K562 (cell line): Measurements from ENCODE around the gene P2RX1. TPM values are rescaled to one million over a fixed set of nuclear protein-coding genes. Genes with fewer than 3 reads are reported as not detected.

ENCODE experiments used
- ATAC-seq: fragments of 200-7000 bp; cut with Tn5 transposase; 3 replicates; pipeline ENCODE4 v1.9.1; 2020; ENCODE audit warnings: moderate library complexity
- BruUV-seq: library from RNA; stranded (reverse); fragments of 400-500 nt; replicated peaks from 2 replicates; lab custom pipeline; 2021; lab: Mats Ljungman, UMichigan
- CTCF ChIA-PET: fragments of 300-600 bp; formaldehyde crosslinking; extraction: SDS; loops from one replicate; lab custom pipeline; 2021; ENCODE audit warnings: low intra/inter-chr PET ratio; lab: Yijun Ruan, JAX
- POLR2A ChIA-PET: fragments of 300-600, 350-650 bp; sonication (Branson Sonifier 250); formaldehyde crosslinking; extraction: SDS; loops from one replicate; lab custom pipeline; 2021; ENCODE audit warnings: antibody characterized with exemption, inconsistent platforms; lab: Yijun Ruan, JAX
- DNase-seq, 4 experiments: peaks; one replicate each; pipeline versions ENCODE4 v3.0.0 to v3.0.0-alpha.2; 2011 to 2018; ENCODE audit warnings: low spot score in 3 of 4, mixed read lengths in 3 of 4; ENCODE audit errors: extremely low read depth in 1 of 4
- FAIRE-seq: peaks from 2 replicates; lab custom pipeline; 2011; peaks lifted over from hg19 to GRCh38; lab: Jason Lieb, UNC
- H2AFZ ChIP-seq: 2 replicates; pipeline ENCODE4 v1.6.0; 2011; ENCODE audit warnings: low read depth, low read length, control low read depth, inconsistent platforms
- H3K27ac ChIP-seq: fragments of 200-600 bp; 3 replicates; pipeline ENCODE4 v1.8.0; 2011; ENCODE audit warnings: low read depth, mild to moderate bottlenecking, control low read depth, inconsistent platforms, low read length, moderate library complexity, mixed read lengths; ENCODE audit errors: extremely low read depth
- H3K27me3 ChIP-seq, 2 experiments: fragments of 300-600 bp in 1 of 2; 2 replicates in 1 of 2; 3 replicates in 1 of 2; pipeline versions ENCODE4 v1.6.0 to v1.8.0; 2011; ENCODE audit warnings: inconsistent platforms in 2 of 2, low read length in 2 of 2, mild to moderate bottlenecking in 1 of 2, mixed read lengths in 1 of 2, moderate library complexity in 1 of 2; ENCODE audit not compliant: control insufficient read depth in 2 of 2, insufficient read depth in 2 of 2
- H3K36me3 ChIP-seq: fragments of 300-600 bp; 3 replicates; pipeline ENCODE4 v1.8.0; 2011; ENCODE audit warnings: mild to moderate bottlenecking, low read length, inconsistent platforms; ENCODE audit not compliant: control insufficient read depth, insufficient read depth
- H3K4me1 ChIP-seq, 2 experiments: fragments of 200-600 bp in 1 of 2; replicated peaks in 1 of 2; 2 replicates in 1 of 2; 3 replicates in 1 of 2; pipeline versions ENCODE4 v1.5.1 to v1.8.0; 2011; ENCODE audit warnings: inconsistent platforms in 2 of 2, low read length in 2 of 2, mild to moderate bottlenecking in 1 of 2, mixed read lengths in 1 of 2, moderate library complexity in 1 of 2; ENCODE audit not compliant: control insufficient read depth in 2 of 2, insufficient read depth in 2 of 2
- H3K4me2 ChIP-seq: 2 replicates; pipeline ENCODE4 v1.6.1; 2011; ENCODE audit warnings: low read length, control low read depth, inconsistent platforms, mixed read lengths; ENCODE audit not compliant: insufficient read depth
- H3K4me3 ChIP-seq: fragments of 200-600 bp; sonication (generic), shearing (Covaris generic); 2 replicates; pipeline ENCODE4 v1.5.1; 2016; ENCODE audit warnings: control low read depth, inconsistent platforms
- H3K79me2 ChIP-seq: fragments of 200-600 bp; 3 replicates; pipeline ENCODE4 v1.8.0; 2011; ENCODE audit warnings: low read length, inconsistent platforms; ENCODE audit not compliant: control insufficient read depth, insufficient read depth
- H3K9ac ChIP-seq, 2 experiments: 2 replicates each; pipeline versions ENCODE4 v1.6.0 to v1.6.1; 2011; ENCODE audit warnings: low read depth in 2 of 2, low read length in 2 of 2, control low read depth in 1 of 2, inconsistent platforms in 1 of 2, mild to moderate bottlenecking in 1 of 2, mixed read lengths in 1 of 2; ENCODE audit not compliant: insufficient read depth in 1 of 2
- H3K9me1 ChIP-seq: one replicate; pipeline ENCODE4 v1.6.0; 2011; ENCODE audit warnings: inconsistent platforms, mild to moderate bottlenecking, low read length, moderate library complexity; ENCODE audit not compliant: control insufficient read depth, insufficient read depth
- H3K9me3 ChIP-seq: replicated peaks from 2 replicates; pipeline ENCODE4 v1.5.1; 2011; ENCODE audit warnings: low read depth, low read length, inconsistent platforms; ENCODE audit not compliant: control insufficient read depth, insufficient read depth
- H4K20me1 ChIP-seq: replicated peaks from 2 replicates; pipeline ENCODE4 v1.6.1; 2011; ENCODE audit warnings: low read length, inconsistent platforms, mixed read lengths; ENCODE audit not compliant: control insufficient read depth, insufficient read depth
- C11orf30 ChIP-seq: fragments of 450-650 bp; IDR thresholded peaks from 2 replicates; pipeline ENCODE4 v1.6.1; 2016; ENCODE audit warnings: low read depth, mild to moderate bottlenecking
- CHD2 ChIP-seq: IDR thresholded peaks from 2 replicates; pipeline ENCODE4 v1.6.1; 2011; ENCODE audit warnings: low read depth, low read length
- HNRNPL ChIP-seq: fragments of 200-400 bp; formaldehyde crosslinking; IDR thresholded peaks from 2 replicates; pipeline ENCODE4 v1.6.1; 2017; ENCODE audit warnings: low read depth, mild to moderate bottlenecking, low read length
- KDM1A ChIP-seq, 2 experiments: fragments of 450-650 bp; IDR thresholded peaks; 2 replicates each; pipeline ENCODE4 v1.6.1; 2016; ENCODE audit warnings: mild to moderate bottlenecking in 2 of 2
- MAFG ChIP-seq: fragments of 450-650 bp; conservative IDR thresholded peaks from 2 replicates; pipeline ENCODE4 v1.6.1; 2016; ENCODE audit warnings: missing genetic modification characterization, missing compliant biosample characterization
- MTA3 ChIP-seq: fragments of 450-650 bp; formaldehyde crosslinking; IDR thresholded peaks from 2 replicates; pipeline ENCODE4 v1.6.1; 2017; ENCODE audit warnings: mild to moderate bottlenecking, borderline replicate concordance
- MYBL2 ChIP-seq, 2 experiments: fragments of 450-650 bp in 1 of 2; sonication (generic) in 1 of 2; formaldehyde crosslinking in 1 of 2; IDR thresholded peaks; 2 replicates each; pipeline versions ENCODE4 v1.6.1 to v1.8.1; 2017 to 2022; ENCODE audit warnings: borderline replicate concordance in 1 of 2, inconsistent platforms in 1 of 2, low read depth in 1 of 2, mild to moderate bottlenecking in 1 of 2, missing genetic modification reagents in 1 of 2, moderate library complexity in 1 of 2
- NCOR1 ChIP-seq: fragments of 450-650 bp; IDR thresholded peaks from 2 replicates; pipeline ENCODE4 v1.6.1; 2016; ENCODE audit warnings: mild to moderate bottlenecking, moderate library complexity
- PRDM10 ChIP-seq: fragments of 450-650 bp; IDR thresholded peaks from 2 replicates; pipeline ENCODE4 v1.6.1; 2018; ENCODE audit not compliant: partially characterized antibody
- SMC3 ChIP-seq: conservative IDR thresholded peaks from 2 replicates; pipeline ENCODE4 v1.6.1; 2011; ENCODE audit warnings: low read depth, low read length, improper control_type of control experiment; ENCODE audit not compliant: insufficient read depth
- TAF9B ChIP-seq: fragments of 450-650 bp; IDR thresholded peaks from 2 replicates; pipeline ENCODE4 v1.6.1; 2018; ENCODE audit warnings: mild to moderate bottlenecking; ENCODE audit not compliant: partially characterized antibody
- XRCC5 ChIP-seq: fragments of 200-400 bp; formaldehyde crosslinking; IDR thresholded peaks from 2 replicates; pipeline ENCODE4 v1.6.1; 2017; ENCODE audit warnings: low read depth, mild to moderate bottlenecking, low read length
- ZFX ChIP-seq: sonication (generic); formaldehyde crosslinking; IDR thresholded peaks from 2 replicates; pipeline ENCODE4 v1.8.0; 2022; ENCODE audit warnings: mild to moderate bottlenecking, missing genetic modification reagents, moderate library complexity
- ZNF717 ChIP-seq: fragments of 250-450 bp; sonication (Bioruptor Pico); IDR thresholded peaks from 2 replicates; pipeline ENCODE4 v1.5.0; 2021
- WGBS: fragments of 100-300 bp; shearing (Covaris generic); methylation state at CpG from one replicate; pipeline ENCODE4 v1.1.6; 2016; ENCODE audit warnings: low coverage, mixed read lengths; ENCODE audit not compliant: insufficient coverage; ENCODE audit errors: missing lambda C conversion rate; 5-methylcytosine and 5-hydroxymethylcytosine counted together
- in situ Hi-C: fragments of 300-500 bp; cut with MboI; formaldehyde crosslinking; loops from 4 replicates; pipeline ENCODE4 v1.15.0; 2018; ENCODE audit warnings: inconsistent platforms, mixed read lengths
- intact Hi-C: fragments of 100-400 bp; cut with micrococcal nuclease; formaldehyde crosslinking; loops from 2 replicates; pipeline ENCODE4 v1.14.2; 2022
- polyA plus RNA-seq, 8 experiments: library from polyadenylated mRNA; depleted of rRNA in 4 of 8; stranded (reverse) in 5 of 8; unstranded in 3 of 8; fragments of >200 nt; fragmentation: Nextera tagmentation in 2 of 8; fragmentation: Illumina TruSeq in 1 of 8; extraction: Ambion mirVana in 2 of 8; extraction: Trizol in 1 of 8; gene quantifications; 2 replicates each; pipeline versions ENCODE4 v1.2.1 to v1.2.3, GENCODE V29; 2011 to 2014; ENCODE audit warnings: inconsistent platforms in 1 of 8, missing spikeins in 1 of 8
- total RNA-seq, 7 experiments: library from RNA; depleted of rRNA in 6 of 7; stranded (reverse); fragments of >200 nt in 6 of 7; fragmentation: Illumina TruSeq in 2 of 7; extraction: Trizol in 2 of 7; gene quantifications; 2 replicates each; pipeline versions ENCODE4 v1.2.1 to v1.2.3, GENCODE V29; 2011 to 2021; ENCODE audit warnings: low replicate concordance in 1 of 7
- TF ChIP-seq, protein P1 (sequence below): fragments of 450-650 bp; IDR thresholded peaks from 2 replicates; pipeline ENCODE4 v1.6.1; 2016; ENCODE audit warnings: mild to moderate bottlenecking

The P2RX1 gene
- total and polyA plus RNA-seq, 9 of the 15 experiments (the other 6 are each of a cell fraction or from before 2014, with no cell fraction given) = 0.27 to 20.3 (median 10.3) TPM

DNA sequence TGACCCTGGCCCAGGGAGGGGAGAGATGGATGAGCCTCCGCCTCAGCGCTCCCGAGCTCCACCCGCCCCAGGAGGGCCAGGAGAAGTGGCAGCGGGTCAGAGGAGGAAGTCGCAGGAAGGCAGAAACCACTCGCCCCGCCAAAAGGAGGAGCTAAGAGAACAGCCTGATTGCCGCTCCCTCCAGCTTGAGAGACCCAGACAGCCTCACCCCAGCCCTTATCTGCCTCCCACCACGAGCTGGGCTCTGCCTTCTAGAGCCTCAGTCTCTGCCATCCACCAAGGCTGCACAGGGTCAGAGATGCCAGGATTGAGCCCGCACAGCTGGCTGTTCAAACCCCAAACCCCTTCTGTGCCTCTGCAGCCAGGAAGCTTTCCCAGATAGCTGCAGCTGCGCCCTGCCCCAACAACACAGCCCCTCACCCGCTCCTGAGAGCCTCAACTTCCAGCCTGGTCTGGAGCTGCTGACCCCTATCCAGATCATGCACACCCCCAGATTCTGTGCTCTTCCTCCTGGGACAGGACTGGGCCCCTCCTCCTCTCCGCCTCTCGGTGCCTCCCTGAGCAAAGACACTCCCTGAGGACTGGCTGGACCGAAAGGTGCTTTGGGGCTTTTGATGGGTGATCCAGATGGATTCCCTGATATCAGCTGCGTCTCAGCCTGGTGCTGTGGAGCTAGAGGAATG lies 49.0 kb upstream of the P2RX1 start:
- peak overlapping the region; percentile 78 to 91 for H3K9ac ChIP-seq
- peak; percentile 89 for FAIRE-seq
- TF ChIP-seq C11orf30 = no peak
- TF ChIP-seq, protein P1, sequence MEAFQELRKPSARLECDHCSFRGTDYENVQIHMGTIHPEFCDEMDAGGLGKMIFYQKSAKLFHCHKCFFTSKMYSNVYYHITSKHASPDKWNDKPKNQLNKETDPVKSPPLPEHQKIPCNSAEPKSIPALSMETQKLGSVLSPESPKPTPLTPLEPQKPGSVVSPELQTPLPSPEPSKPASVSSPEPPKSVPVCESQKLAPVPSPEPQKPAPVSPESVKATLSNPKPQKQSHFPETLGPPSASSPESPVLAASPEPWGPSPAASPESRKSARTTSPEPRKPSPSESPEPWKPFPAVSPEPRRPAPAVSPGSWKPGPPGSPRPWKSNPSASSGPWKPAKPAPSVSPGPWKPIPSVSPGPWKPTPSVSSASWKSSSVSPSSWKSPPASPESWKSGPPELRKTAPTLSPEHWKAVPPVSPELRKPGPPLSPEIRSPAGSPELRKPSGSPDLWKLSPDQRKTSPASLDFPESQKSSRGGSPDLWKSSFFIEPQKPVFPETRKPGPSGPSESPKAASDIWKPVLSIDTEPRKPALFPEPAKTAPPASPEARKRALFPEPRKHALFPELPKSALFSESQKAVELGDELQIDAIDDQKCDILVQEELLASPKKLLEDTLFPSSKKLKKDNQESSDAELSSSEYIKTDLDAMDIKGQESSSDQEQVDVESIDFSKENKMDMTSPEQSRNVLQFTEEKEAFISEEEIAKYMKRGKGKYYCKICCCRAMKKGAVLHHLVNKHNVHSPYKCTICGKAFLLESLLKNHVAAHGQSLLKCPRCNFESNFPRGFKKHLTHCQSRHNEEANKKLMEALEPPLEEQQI = no peak
- TF ChIP-seq ZNF717 (CRISPR knock-in tag) = no peak
- peak; percentile 85 for TF ChIP-seq PRDM10
- TF ChIP-seq XRCC5 = no peak
- no peak for TF ChIP-seq CHD2
- TF ChIP-seq TAF9B = no peak
- TF ChIP-seq MYBL2 (IDR thresholded peaks at IDR 0.05; ENCODE audit: low read depth) = no peak
- no peak for TF ChIP-seq MYBL2 (CRISPR knock-in tag; IDR thresholded peaks at IDR 0.05; ENCODE audit: borderline replicate concordance)
- TF ChIP-seq MAFG (tag) = no peak
- no peak; the same call in 1 of the 2 replicates for TF ChIP-seq ZFX (CRISPR knock-in tag)
- peak; percentile 9; the same call in 1 of the 2 replicates for TF ChIP-seq NCOR1
- 0 out of 2 replicates have a peak, but pooled peaks have one; percentile 2 for TF ChIP-seq SMC3
- TF ChIP-seq KDM1A (IDR thresholded peaks at IDR 0.05) = peak; percentile 28 to 69; a peak in 3 of 4 replicates
- peak; percentile 71; the same call in 1 of the 2 replicates for TF ChIP-seq MTA3
- TF ChIP-seq HNRNPL = no peak

More for the DNA sequence above, 49.0 kb upstream of the P2RX1 start:
- Histone ChIP-seq H3K4me1 (peaks cover 37 to 73% of the 10 kb centered on the region in 2 experiments), H4K20me1 (no peaks in the 10 kb centered on the region), H3K27ac (peak overlapping the region; percentile 88; the same call in 2 of the 3 replicates), H2AFZ (0 out of 2 replicates have a peak overlapping the region, but pooled peaks have one; percentile 62), H3K9me3 (no peaks in the 10 kb centered on the region), H3K4me3 (peak overlapping the region; percentile 73), H3K27me3 (no peaks in the 10 kb centered on the region), H3K36me3 (peaks cover 7% of the 10 kb centered on the region; the same call in 2 of the 3 replicates), H3K9me1 (no peaks in the 10 kb centered on the region), H3K79me2 (peaks cover 40% of the 10 kb centered on the region), H3K4me2 (peak overlapping the region; percentile 84)
- ChIA-PET CTCF (no interaction called here), POLR2A (interaction anchor here (0.6 to 1.7 kb wide), 7 partner anchors 9 to 82 kb away, joined by 3 to 6 read pairs (median 3); no protein-coding TSS in a partner anchor)
- 14% methylated on average over 8 of the region's 17 CpGs for WGBS
- BruUV-seq = no TSS peak
- DNase-seq (peak; percentile 66 to 91 (median 74)), ATAC-seq (peak; percentile 87)
- intact Hi-C loops (loop anchor here (1.0 kb wide), 1 partner anchor 37 kb away; no protein-coding TSS in a partner anchor), in situ Hi-C loops (no loop called here)
